GM19467 (cell line): ENCODE data around the gene PRPF8.
A peak's percentile ranks its signal among the peaks of the same experiment; 100 is the strongest.

Experiments
- ATAC-seq: cut with Tn5 transposase; IDR thresholded peaks from one replicate; pipeline ENCODE4 v1.9.1; 2021; ENCODE audit warnings: mild to moderate bottlenecking, moderate library complexity; ENCODE audit not compliant: unreplicated experiment

Gene PRPF8

GRCh38 chr17:1627982-1628855 lies 56.4 kb downstream of the PRPF8 start, which contains the start of gene SLC43A2:
SLC43A2 (minus strand) TSS chr17:1628834; CDS start chr17:1627874, 960 bp downstream.
- peak; percentile 47 for ATAC-seq

GRCh38 chr17:1627182-1627981 lies 57.3 kb downstream of the PRPF8 start:
- no peak for ATAC-seq

GRCh38 chr17:1626333-1626732 lies 58.3 kb downstream of the PRPF8 start:
- no peak for ATAC-seq

- no peak for ATAC-seq
Measured at GRCh38 chr17:1625581-1625980, 59.1 kb downstream of the PRPF8 start.

- ATAC-seq: no peak
Measured at GRCh38 chr17:1625053-1625452, 59.6 kb downstream of the PRPF8 start.

- no peak for ATAC-seq
Measured at GRCh38 chr17:1624650-1625049, 60.0 kb downstream of the PRPF8 start.

- ATAC-seq: no peak
Measured at GRCh38 chr17:1623057-1623630, 61.5 kb downstream of the PRPF8 start.

GRCh38 chr17:1621273-1621954 lies 63.3 kb downstream of the PRPF8 start:
- no peak for ATAC-seq

- ATAC-seq: no peak
Measured at GRCh38 chr17:1620486-1620885, 64.2 kb downstream of the PRPF8 start.

- no peak for ATAC-seq
Measured at GRCh38 chr17:1617620-1618174, 67.0 kb downstream of the PRPF8 start.

GRCh38 chr17:1616101-1616500 lies 68.6 kb downstream of the PRPF8 start:
- ATAC-seq: no peak

- no peak for ATAC-seq
Measured at GRCh38 chr17:1612400-1612799, 72.3 kb downstream of the PRPF8 start.

GRCh38 chr17:1611715-1612114 lies 73.0 kb downstream of the PRPF8 start:
- ATAC-seq: no peak

GRCh38 chr17:1608676-1609075 lies 76.0 kb downstream of the PRPF8 start:
- ATAC-seq: no peak

- no peak for ATAC-seq
Measured at GRCh38 chr17:1607971-1608320, 76.7 kb downstream of the PRPF8 start.

GRCh38 chr17:1606352-1606985 lies 78.2 kb downstream of the PRPF8 start:
- ATAC-seq: no peak

- ATAC-seq: no peak
Measured at GRCh38 chr17:1605681-1606351, 78.9 kb downstream of the PRPF8 start.

- no peak for ATAC-seq
Measured at GRCh38 chr17:1604831-1605528, 79.7 kb downstream of the PRPF8 start.

- ATAC-seq: no peak
Measured at GRCh38 chr17:1601571-1601970, 83.1 kb downstream of the PRPF8 start.
